BE2C (cell line): ENCODE measurements around the gene APRT.

Source experiments
- DNase-seq: peaks from one replicate; pipeline ENCODE4 v3.0.0-alpha.2; 2020
- H3K27me3 ChIP-seq: fragments of 250-450 bp; sonication (Bioruptor Pico); 2 replicates; pipeline ENCODE4 v1.5.1; 2020; ENCODE audit warnings: mild to moderate bottlenecking
- H3K36me3 ChIP-seq: fragments of 250-450 bp; sonication (Bioruptor Pico); 2 replicates; pipeline ENCODE4 v1.5.1; 2020; ENCODE audit warnings: mild to moderate bottlenecking
- H3K4me1 ChIP-seq: fragments of 250-450 bp; sonication (Bioruptor Pico); 2 replicates; pipeline ENCODE4 v1.5.1; 2020
- H3K4me3 ChIP-seq: 2 replicates; pipeline ENCODE4 v1.5.1; 2011; ENCODE audit warnings: low read depth, low read length
- H3K9me3 ChIP-seq: fragments of 250-450 bp; sonication (Bioruptor Pico); 2 replicates; pipeline ENCODE4 v1.5.1; 2020
- CTCF ChIP-seq: IDR thresholded peaks from 2 replicates; pipeline ENCODE4 v1.5.1; 2012; ENCODE audit warnings: mild to moderate bottlenecking, low read depth, low read length

Gene APRT

GRCh38 chr16:88761143-88761534, 50.6 kb downstream of the APRT start:
- Histone ChIP-seq H3K36me3 (no peaks in the 10 kb centered on the region), H3K9me3 (no peaks in the 10 kb centered on the region), H3K4me3 (no peak overlapping the region), H3K4me1 (peaks cover 8% of the 10 kb centered on the region), H3K27me3 (no peaks in the 10 kb centered on the region)
- DNase-seq = no peak
- no peak for TF ChIP-seq CTCF

GRCh38 chr16:88760424-88761142, 51.1 kb downstream of the APRT start:
- TF ChIP-seq CTCF = no peak
- no peak for DNase-seq
- Histone ChIP-seq H3K9me3 (no peaks in the 10 kb centered on the region), H3K4me1 (peaks cover 8% of the 10 kb centered on the region), H3K4me3 (no peak overlapping the region), H3K36me3 (no peaks in the 10 kb centered on the region), H3K27me3 (no peaks in the 10 kb centered on the region)

GRCh38 chr16:88759976-88760350, 51.8 kb downstream of the APRT start:
- no peaks in the 10 kb centered on the region for H3K27me3 ChIP-seq
- no peaks in the 10 kb centered on the region for H3K9me3 ChIP-seq
- no peak for TF ChIP-seq CTCF
- H3K4me3 ChIP-seq = no peak overlapping the region
- H3K4me1 ChIP-seq = peaks cover 8% of the 10 kb centered on the region
- no peaks in the 10 kb centered on the region for H3K36me3 ChIP-seq
- no peak for DNase-seq
